ENCODE results near the gene BACH2. TPM values are rescaled to one million over a fixed set of nuclear protein-coding genes. Genes with fewer than 3 reads are reported as not detected.

The BACH2 gene
- total RNA-seq, 1 experiment from 2014 or later: 3.3 TPM

GRCh38 chr6:90328004-90328403 lies 31.4 kb upstream of the BACH2 start:
- no peak for ATAC-seq
- no peaks in the 10 kb centered on the region for H3K9me2 ChIP-seq (ENCODE audit: insufficient read depth)
- no peak overlapping the region for H3K27ac ChIP-seq (ENCODE audit: low read depth, low read length)
- ChIA-PET POLR2A (no interaction called here), CTCF (no interaction called here), RAD21 (ENCODE audit: low non-redundant PET in 1 of 2, low total read pairs in 2 of 2, uncharacterized antibody in 2 of 2, unreplicated experiment in 2 of 2) (no interaction called here)
- H3K27me3 ChIP-seq (ENCODE audit: insufficient read depth, low read length): no peaks in the 10 kb centered on the region
- H3K9me3 ChIP-seq (ENCODE audit: control insufficient read depth in 1 of 2, insufficient read depth in 1 of 2, low read depth in 1 of 2, low read length in 2 of 2): no peaks in the 10 kb centered on the region
- no peak for TF ChIP-seq CTCF (IDR thresholded peaks at IDR 0.05 in 2 of 3, conservative IDR thresholded peaks at IDR 0.05 in 1 of 3; ENCODE audit: borderline replicate concordance in 1 of 3, insufficient read depth in 1 of 3, low read depth in 2 of 3, low read length in 2 of 3)
- TF ChIP-seq FOSL1 (IDR thresholded peaks at IDR 0.05; ENCODE audit: low read depth): 0 out of 2 replicates have a peak, but pooled peaks have one; percentile 21
- no peaks in the 10 kb centered on the region for H3K36me3 ChIP-seq (ENCODE audit: control insufficient read depth in 1 of 2, insufficient read depth in 2 of 2, low read length in 2 of 2)
- BruUV-seq (replicated peaks): no TSS peak
- no peak overlapping the region for H3K9ac ChIP-seq (ENCODE audit: low read length)
- no peak overlapping the region for H3K4me2 ChIP-seq (ENCODE audit: low read length)
- intact Hi-C loops (cut with micrococcal nuclease): no loop called here
- H3K79me2 ChIP-seq (ENCODE audit: insufficient read depth, low read length): no peaks in the 10 kb centered on the region
- no peaks in the 10 kb centered on the region for H4K20me1 ChIP-seq (ENCODE audit: insufficient read depth)
- peak overlapping the region; percentile 22 for H2AFZ ChIP-seq (ENCODE audit: low read depth, low read length, poor library complexity, severe bottlenecking)
- no peak overlapping the region for H3K4me3 ChIP-seq (replicated peaks in 1 of 2; ENCODE audit: low read depth in 1 of 2, low read length in 2 of 2)
- H3K4me1 ChIP-seq (ENCODE audit: control insufficient read depth in 1 of 2, insufficient read depth in 2 of 2, low read length in 2 of 2): no peaks in the 10 kb centered on the region
- no peak for DNase-seq (ENCODE audit: low read depth, low spot score)

GRCh38 chr6:90326404-90327057 lies 29.9 kb upstream of the BACH2 start:
- intact Hi-C loops (cut with micrococcal nuclease): no loop called here
- CTCF ChIA-PET: no interaction called here
- no peak overlapping the region for H2AFZ ChIP-seq (ENCODE audit: low read depth, low read length, poor library complexity, severe bottlenecking)
- no peak for ATAC-seq
- no peak overlapping the region for H3K4me2 ChIP-seq (ENCODE audit: low read length)
- H3K36me3 ChIP-seq (ENCODE audit: control insufficient read depth in 1 of 2, insufficient read depth in 2 of 2, low read length in 2 of 2): no peaks in the 10 kb centered on the region
- no TSS peak for BruUV-seq (replicated peaks)
- no peak overlapping the region for H3K9ac ChIP-seq (ENCODE audit: low read length)
- POLR2A ChIA-PET: no interaction called here
- RAD21 ChIA-PET (ENCODE audit: low non-redundant PET in 1 of 2, low total read pairs in 2 of 2, uncharacterized antibody in 2 of 2, unreplicated experiment in 2 of 2): no interaction called here
- no peak for TF ChIP-seq EZH2phosphoT487 (IDR thresholded peaks at IDR 0.05; ENCODE audit: borderline replicate concordance)
- H3K4me1 ChIP-seq (ENCODE audit: control insufficient read depth in 1 of 2, insufficient read depth in 2 of 2, low read length in 2 of 2): 0 out of 4 replicates have a peak, but pooled peaks cover 0 to 3% of the 10 kb centered on the region in 2 experiments
- no peaks in the 10 kb centered on the region for H3K9me2 ChIP-seq (ENCODE audit: insufficient read depth)
- no peaks in the 10 kb centered on the region for H3K79me2 ChIP-seq (ENCODE audit: insufficient read depth, low read length)
- no peaks in the 10 kb centered on the region for H3K9me3 ChIP-seq (ENCODE audit: control insufficient read depth in 1 of 2, insufficient read depth in 1 of 2, low read depth in 1 of 2, low read length in 2 of 2)
- DNase-seq (ENCODE audit: low read depth, low spot score): no peak
- H3K27me3 ChIP-seq (ENCODE audit: insufficient read depth, low read length): no peaks in the 10 kb centered on the region
- H3K27ac ChIP-seq (ENCODE audit: low read depth, low read length): no peak overlapping the region
- no peaks in the 10 kb centered on the region for H4K20me1 ChIP-seq (ENCODE audit: insufficient read depth)
- no peak overlapping the region for H3K4me3 ChIP-seq (replicated peaks in 1 of 2; ENCODE audit: low read depth in 1 of 2, low read length in 2 of 2)

Data from HCT116 (cell line).